Hepatocyte (in vitro differentiated cells): Measurements from ENCODE around the gene RAP2B. TPM values are rescaled to one million over a fixed set of nuclear protein-coding genes. Genes with fewer than 3 reads are reported as not detected.

Source experiments
- DNase-seq: peaks from one replicate; pipeline ENCODE4 v3.0.0-alpha.2; 2016; ENCODE audit warnings: low spot score
- H2AFZ ChIP-seq: fragments of 200-600 bp; sonication (generic); 2 replicates; pipeline ENCODE4 v1.6.0; 2016; ENCODE audit warnings: antibody characterized with exemption, mild to moderate bottlenecking
- H3K27ac ChIP-seq: fragments of 200-600 bp; sonication (generic); 2 replicates; pipeline ENCODE4 v1.5.1; 2016; ENCODE audit warnings: mild to moderate bottlenecking
- H3K27me3 ChIP-seq: fragments of 200-600 bp; sonication (generic); 2 replicates; pipeline ENCODE4 v1.6.1; 2016
- H3K36me3 ChIP-seq: fragments of 200-600 bp; sonication (generic); replicated peaks from 2 replicates; pipeline ENCODE4 v1.5.1; 2016; ENCODE audit warnings: low read depth; ENCODE audit not compliant: insufficient read depth
- H3K4me1 ChIP-seq: fragments of 200-600 bp; sonication (generic); 2 replicates; pipeline ENCODE4 v1.5.1; 2016; ENCODE audit warnings: mild to moderate bottlenecking, moderate library complexity; ENCODE audit not compliant: insufficient read depth
- H3K4me2 ChIP-seq: fragments of 200-600 bp; sonication (generic); 2 replicates; pipeline ENCODE4 v1.6.0; 2016
- H3K4me3 ChIP-seq: fragments of 200-600 bp; sonication (generic); 2 replicates; pipeline ENCODE4 v1.5.1; 2016; ENCODE audit warnings: mild to moderate bottlenecking
- H3K79me2 ChIP-seq: fragments of 200-600 bp; sonication (generic); 2 replicates; pipeline ENCODE4 v1.6.0; 2017; ENCODE audit warnings: mild to moderate bottlenecking
- H3K9me2 ChIP-seq: fragments of 200-600 bp; sonication (generic); replicated peaks from 2 replicates; pipeline ENCODE4 v1.6.0; 2017; ENCODE audit warnings: mild to moderate bottlenecking; ENCODE audit not compliant: insufficient read depth
- H3K9me3 ChIP-seq: fragments of 200-600 bp; sonication (generic); 2 replicates; pipeline ENCODE4 v1.5.1; 2016; ENCODE audit warnings: low read depth, mild to moderate bottlenecking
- H4K20me1 ChIP-seq: fragments of 200-600 bp; sonication (generic); 2 replicates; pipeline ENCODE4 v1.6.0; 2016; ENCODE audit warnings: mild to moderate bottlenecking; ENCODE audit not compliant: insufficient read depth, poor library complexity, severe bottlenecking
- CTCF ChIP-seq: fragments of 200-600 bp; sonication (generic); IDR thresholded peaks from 2 replicates; pipeline ENCODE4 v1.5.1; 2016; ENCODE audit warnings: antibody characterized with exemption, mild to moderate bottlenecking; ENCODE audit not compliant: poor library complexity
- EZH2 ChIP-seq: fragments of 200-600 bp; sonication (generic); IDR thresholded peaks from 2 replicates; pipeline ENCODE4 v1.6.1; 2016; ENCODE audit warnings: antibody characterized with exemption, mild to moderate bottlenecking, borderline replicate concordance
- EZH2phosphoT487 ChIP-seq: fragments of 200-600 bp; sonication (generic); IDR thresholded peaks from one replicate; pipeline ENCODE4 v1.6.1; 2018; ENCODE audit warnings: antibody characterized with exemption, mild to moderate bottlenecking, low read depth, moderate library complexity; ENCODE audit not compliant: unreplicated experiment, severe bottlenecking
- WGBS: methylation state at CpG from one replicate; pipeline ENCODE4 v1.1.6; 2016; ENCODE audit warnings: low lambda C conversion rate; ENCODE audit errors: missing lambda C conversion rate; 5-methylcytosine and 5-hydroxymethylcytosine counted together
- polyA plus RNA-seq: library from polyadenylated mRNA; unstranded; fragments of >200 nt; fragmentation: Nextera tagmentation; extraction: Ambion mirVana; gene quantifications from 2 replicates; pipeline ENCODE4 v1.2.1, GENCODE V29; 2016
- total RNA-seq: library from RNA; depleted of rRNA; stranded (reverse); fragments of >200 nt; gene quantifications from 2 replicates; pipeline ENCODE4 v1.2.3, GENCODE V29; 2014

RAP2B gene
- total and polyA plus RNA-seq, 2 experiments from 2014 or later = 11.5 to 20.0 TPM

GRCh38 chr3:153127788-153128187, 34.2 kb upstream of the RAP2B start:
- no peaks in the 10 kb centered on the region for H3K79me2 ChIP-seq
- WGBS = 87% methylated on average over 1 of the region's 1 CpG
- TF ChIP-seq CTCF = no peak
- TF ChIP-seq EZH2 = no peak
- TF ChIP-seq EZH2phosphoT487 = no peak
- no peak overlapping the region for H3K4me3 ChIP-seq
- no peaks in the 10 kb centered on the region for H3K27me3 ChIP-seq
- H3K36me3 ChIP-seq = no peaks in the 10 kb centered on the region
- DNase-seq = no peak
- H3K4me1 ChIP-seq = no peaks in the 10 kb centered on the region
- H3K9me2 ChIP-seq = no peaks in the 10 kb centered on the region
- no peaks in the 10 kb centered on the region for H4K20me1 ChIP-seq
- no peak overlapping the region for H3K4me2 ChIP-seq
- H3K27ac ChIP-seq = no peak overlapping the region
- H2AFZ ChIP-seq = no peak overlapping the region
- H3K9me3 ChIP-seq = peaks cover 6% of the 10 kb centered on the region

- Histone ChIP-seq H4K20me1 (no peaks in the 10 kb centered on the region), H3K36me3 (no peaks in the 10 kb centered on the region), H3K27me3 (no peaks in the 10 kb centered on the region), H3K9me3 (peaks cover 2% of the 10 kb centered on the region), H3K27ac (no peak overlapping the region), H3K79me2 (no peaks in the 10 kb centered on the region), H3K4me1 (no peaks in the 10 kb centered on the region), H3K4me3 (no peak overlapping the region), H3K9me2 (no peaks in the 10 kb centered on the region), H2AFZ (no peak overlapping the region), H3K4me2 (no peak overlapping the region)
- DNase-seq = no peak
- 97% methylated on average over 11 of the region's 11 CpGs for WGBS
- TF ChIP-seq CTCF (no peak), EZH2 (no peak), EZH2phosphoT487 (no peak)
Measured at GRCh38 chr3:153129426-153129825, 32.6 kb upstream of the RAP2B start.

- Histone ChIP-seq H3K9me3 (no peaks in the 10 kb centered on the region), H3K79me2 (no peaks in the 10 kb centered on the region), H3K36me3 (no peaks in the 10 kb centered on the region), H3K27ac (no peak overlapping the region), H4K20me1 (no peaks in the 10 kb centered on the region), H3K4me3 (no peak overlapping the region), H3K27me3 (no peaks in the 10 kb centered on the region), H2AFZ (no peak overlapping the region), H3K9me2 (no peaks in the 10 kb centered on the region), H3K4me2 (no peak overlapping the region), H3K4me1 (no peaks in the 10 kb centered on the region)
- DNase-seq = no peak
- WGBS = 97% methylated on average over 3 of the region's 3 CpGs
- TF ChIP-seq CTCF = no peak
- TF ChIP-seq EZH2phosphoT487 = no peak
- no peak for TF ChIP-seq EZH2
Measured at GRCh38 chr3:153129866-153130265, 32.2 kb upstream of the RAP2B start.
